HG02981 (cell line): ENCODE results near the gene ZFAND2B.
"Not testable (repeated sequence)": the region's sequence is repeated elsewhere in the genome, so short reads cannot be mapped to it uniquely, and the experiment has no call there.

ENCODE experiments used
- ATAC-seq: cut with Tn5 transposase; IDR thresholded peaks from one replicate; pipeline ENCODE4 v1.9.1; 2021; ENCODE audit warnings: mild to moderate bottlenecking, moderate library complexity; ENCODE audit not compliant: unreplicated experiment

ZFAND2B gene

GRCh38 chr2:219250049-219250781 lies 43.6 kb downstream of the ZFAND2B start:
- ATAC-seq, result no peak

DNA sequence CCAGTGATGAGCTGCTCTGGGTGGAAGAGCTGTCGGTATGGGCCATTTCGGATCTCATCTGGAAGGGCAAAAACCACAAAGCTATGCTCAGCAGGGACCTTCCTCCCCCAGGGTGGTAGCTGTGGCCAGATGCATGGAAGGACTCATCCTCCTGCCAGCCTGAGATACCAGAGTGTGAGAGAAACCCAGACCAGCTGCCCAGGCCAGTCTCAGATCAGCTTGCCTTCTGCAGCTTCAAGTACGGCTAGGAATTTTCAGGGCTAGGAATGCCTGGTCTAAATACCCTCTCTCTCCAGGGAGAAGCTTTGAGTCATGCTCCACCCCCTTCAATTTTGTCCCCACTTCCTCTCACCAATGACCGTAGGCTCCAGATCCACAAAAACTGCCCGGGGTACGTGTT lies 45.1 kb downstream of the ZFAND2B start:
- ATAC-seq, result no peak

DNA sequence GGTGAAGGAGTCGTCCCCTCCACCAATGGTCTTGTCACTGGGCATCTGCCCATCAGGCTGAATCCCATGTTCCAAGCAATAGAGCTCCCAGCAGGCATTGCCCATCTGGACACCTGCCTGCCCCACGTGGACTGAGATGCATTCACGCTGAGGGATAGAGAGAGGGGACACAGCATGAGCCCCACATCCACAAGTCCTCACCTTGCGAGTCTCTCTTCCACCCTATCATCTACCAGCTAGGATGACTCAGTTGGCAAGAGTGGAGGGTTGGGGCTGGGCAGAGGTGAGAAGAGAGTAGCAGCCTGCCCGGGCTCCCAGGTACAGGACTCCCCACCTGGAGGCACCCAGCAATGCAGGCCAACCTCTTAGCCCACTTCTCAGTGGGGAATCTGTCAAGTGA lies 45.5 kb downstream of the ZFAND2B start:
- ATAC-seq, result no peak

DNA sequence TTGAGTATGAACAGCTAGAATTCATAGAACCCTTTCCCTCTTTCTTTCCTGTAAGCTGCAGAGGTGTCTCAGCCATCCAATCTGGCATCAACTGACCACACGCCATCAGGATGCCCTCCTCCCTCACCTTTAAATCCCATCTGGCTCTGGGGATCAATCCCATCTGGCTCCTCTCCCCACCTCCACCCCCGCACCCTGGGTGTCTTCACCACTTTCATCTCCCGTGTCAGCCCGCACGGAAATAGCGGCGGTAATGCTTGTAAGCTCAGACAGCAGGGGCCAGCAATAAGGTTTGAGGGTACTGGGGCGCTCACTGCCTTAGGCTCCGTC lies 46.0 kb downstream of the ZFAND2B start:
- ATAC-seq, result no peak

GRCh38 chr2:219252900-219253752 lies 46.5 kb downstream of the ZFAND2B start, which contains the start of gene TUBA4B:
Gene TUBA4B (plus strand): TSS chr2:219253243. CDS start chr2:219253408, 165 bp downstream.
- ATAC-seq, result peak; percentile 9

DNA sequence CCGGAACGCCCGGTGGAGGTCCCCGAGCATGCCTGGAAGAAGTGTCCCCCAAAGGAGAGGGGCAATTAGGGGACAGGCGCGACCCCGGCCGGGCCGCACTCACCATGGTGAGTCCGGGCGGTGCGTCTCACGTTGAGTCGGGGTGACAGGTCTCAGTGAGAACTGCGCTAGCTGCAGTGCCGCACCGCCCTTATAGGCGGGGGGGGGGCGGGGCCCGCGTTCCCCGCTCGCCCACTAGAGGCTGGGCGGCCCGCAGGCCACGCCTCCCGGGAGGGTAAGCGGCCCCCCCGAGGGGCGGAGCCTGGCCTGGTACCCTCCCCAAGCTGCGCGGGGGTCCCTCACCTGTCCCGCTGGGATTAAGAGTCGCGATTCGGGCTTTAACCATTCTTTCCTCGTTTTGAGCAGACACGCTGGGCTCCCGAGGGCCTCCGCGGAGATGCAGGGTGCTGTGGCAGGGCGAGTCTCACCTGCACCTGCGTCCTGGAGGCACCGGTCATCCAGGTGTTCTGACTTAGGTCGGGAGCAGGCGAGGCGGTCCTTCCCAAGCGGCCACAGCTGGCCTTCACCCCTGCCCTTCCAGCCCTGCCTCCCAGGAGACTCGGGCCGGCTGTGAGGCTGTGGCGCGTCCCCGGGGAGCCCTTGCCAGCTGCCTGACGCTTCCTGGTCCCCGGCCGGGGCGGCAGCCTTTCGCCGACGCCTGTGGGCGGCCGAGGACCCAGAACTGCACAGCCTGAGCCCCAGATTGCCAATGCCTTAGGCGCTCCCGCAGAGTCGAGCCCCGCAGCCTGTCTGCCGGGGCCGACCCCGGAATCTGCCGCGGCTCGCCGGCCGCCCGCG lies 47.4 kb downstream of the ZFAND2B start, which contains the start of gene TUBA4A:
TSS of gene TUBA4A (minus strand) at position 166 of the 837 bp plus-strand sequence. CDS start at position 106, 60 bp downstream.
- peak; percentile 49 for ATAC-seq

GRCh38 chr2:219254590-219255201 lies 48.1 kb downstream of the ZFAND2B start:
- ATAC-seq, result peak; percentile 29

GRCh38 chr2:219258942-219259341 lies 52.4 kb downstream of the ZFAND2B start:
- ATAC-seq, result not testable (repeated sequence)
